A549 treated with GW870086 at 1 μM for 4 hours (cell line): Measurements from ENCODE around the gene ZBTB4. TPM values are rescaled to one million over a fixed set of nuclear protein-coding genes. Genes with fewer than 3 reads are reported as not detected.

Source experiments
- total RNA-seq: library from RNA; stranded (reverse); fragments of 200-300 nt; extraction: Qiagen RNA extraction; gene quantifications from 5 replicates; pipeline ENCODE4 v1.2.3, GENCODE V29; 2022; ENCODE audit warnings: low read depth

ZBTB4 gene, protein sequence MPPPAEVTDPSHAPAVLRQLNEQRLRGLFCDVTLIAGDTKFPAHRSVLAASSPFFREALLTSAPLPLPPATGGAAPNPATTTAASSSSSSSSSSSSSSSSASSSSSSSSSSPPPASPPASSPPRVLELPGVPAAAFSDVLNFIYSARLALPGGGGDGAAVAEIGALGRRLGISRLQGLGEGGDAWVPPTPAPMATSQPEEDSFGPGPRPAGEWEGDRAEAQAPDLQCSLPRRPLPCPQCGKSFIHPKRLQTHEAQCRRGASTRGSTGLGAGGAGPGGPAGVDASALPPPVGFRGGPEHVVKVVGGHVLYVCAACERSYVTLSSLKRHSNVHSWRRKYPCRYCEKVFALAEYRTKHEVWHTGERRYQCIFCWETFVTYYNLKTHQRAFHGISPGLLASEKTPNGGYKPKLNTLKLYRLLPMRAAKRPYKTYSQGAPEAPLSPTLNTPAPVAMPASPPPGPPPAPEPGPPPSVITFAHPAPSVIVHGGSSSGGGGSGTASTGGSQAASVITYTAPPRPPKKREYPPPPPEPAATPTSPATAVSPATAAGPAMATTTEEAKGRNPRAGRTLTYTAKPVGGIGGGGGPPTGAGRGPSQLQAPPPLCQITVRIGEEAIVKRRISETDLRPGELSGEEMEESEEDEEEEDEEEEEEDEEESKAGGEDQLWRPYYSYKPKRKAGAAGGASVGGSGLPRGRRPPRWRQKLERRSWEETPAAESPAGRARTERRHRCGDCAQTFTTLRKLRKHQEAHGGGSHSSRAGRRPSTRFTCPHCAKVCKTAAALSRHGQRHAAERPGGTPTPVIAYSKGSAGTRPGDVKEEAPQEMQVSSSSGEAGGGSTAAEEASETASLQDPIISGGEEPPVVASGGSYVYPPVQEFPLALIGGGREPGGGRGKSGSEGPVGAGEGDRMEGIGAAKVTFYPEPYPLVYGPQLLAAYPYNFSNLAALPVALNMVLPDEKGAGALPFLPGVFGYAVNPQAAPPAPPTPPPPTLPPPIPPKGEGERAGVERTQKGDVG
- total RNA-seq: 18.5 to 23.4 TPM (median 22.7 TPM) in 5 replicates

DNA sequence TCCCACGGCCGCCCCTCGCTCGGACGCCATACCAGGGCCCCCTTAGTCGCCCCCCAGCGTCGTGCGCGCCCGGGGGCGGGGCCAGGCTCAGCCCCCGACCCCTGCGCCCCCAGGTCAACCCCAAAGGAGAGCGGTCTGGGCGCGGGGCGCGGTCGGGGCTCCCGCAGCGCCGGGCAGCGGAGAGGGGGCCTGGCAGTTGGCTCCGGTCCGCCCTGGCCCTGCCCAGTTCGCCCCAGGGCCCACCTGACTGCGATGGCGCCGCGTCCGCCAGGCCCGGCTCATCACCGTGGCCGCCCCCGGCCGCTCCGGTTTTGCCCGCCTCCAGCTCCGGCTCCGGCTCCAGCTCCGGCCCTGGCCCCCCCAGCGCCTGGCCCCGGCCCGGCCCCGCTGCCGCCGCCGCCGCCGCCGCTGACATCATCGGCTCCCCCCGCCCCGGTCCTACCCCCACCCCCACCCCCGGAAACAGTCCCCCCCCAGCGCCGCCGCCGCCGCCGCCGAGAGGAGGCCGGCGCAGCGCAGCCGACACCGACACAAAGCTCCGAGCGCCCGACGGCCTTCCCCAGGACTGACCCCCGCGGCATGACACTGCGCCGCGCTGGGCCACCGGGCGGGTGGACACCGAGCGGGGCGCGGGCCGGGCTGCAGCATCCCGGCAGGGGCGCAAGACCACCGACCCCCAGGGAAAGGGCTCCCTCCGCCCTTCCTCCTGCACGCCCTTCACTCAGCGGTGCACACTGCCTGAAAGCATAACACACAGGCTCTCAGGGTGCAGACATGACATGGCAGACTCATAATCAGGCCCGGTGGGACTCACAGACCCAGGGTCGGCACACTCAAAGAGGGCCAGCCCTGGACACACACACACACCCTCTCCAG, at the start of gene ZBTB4:
Gene ZBTB4, minus strand, starts transcription at position 419 of the 876 bp plus-strand sequence. CDS start 12,830 bp downstream, outside the sequence.

DNA sequence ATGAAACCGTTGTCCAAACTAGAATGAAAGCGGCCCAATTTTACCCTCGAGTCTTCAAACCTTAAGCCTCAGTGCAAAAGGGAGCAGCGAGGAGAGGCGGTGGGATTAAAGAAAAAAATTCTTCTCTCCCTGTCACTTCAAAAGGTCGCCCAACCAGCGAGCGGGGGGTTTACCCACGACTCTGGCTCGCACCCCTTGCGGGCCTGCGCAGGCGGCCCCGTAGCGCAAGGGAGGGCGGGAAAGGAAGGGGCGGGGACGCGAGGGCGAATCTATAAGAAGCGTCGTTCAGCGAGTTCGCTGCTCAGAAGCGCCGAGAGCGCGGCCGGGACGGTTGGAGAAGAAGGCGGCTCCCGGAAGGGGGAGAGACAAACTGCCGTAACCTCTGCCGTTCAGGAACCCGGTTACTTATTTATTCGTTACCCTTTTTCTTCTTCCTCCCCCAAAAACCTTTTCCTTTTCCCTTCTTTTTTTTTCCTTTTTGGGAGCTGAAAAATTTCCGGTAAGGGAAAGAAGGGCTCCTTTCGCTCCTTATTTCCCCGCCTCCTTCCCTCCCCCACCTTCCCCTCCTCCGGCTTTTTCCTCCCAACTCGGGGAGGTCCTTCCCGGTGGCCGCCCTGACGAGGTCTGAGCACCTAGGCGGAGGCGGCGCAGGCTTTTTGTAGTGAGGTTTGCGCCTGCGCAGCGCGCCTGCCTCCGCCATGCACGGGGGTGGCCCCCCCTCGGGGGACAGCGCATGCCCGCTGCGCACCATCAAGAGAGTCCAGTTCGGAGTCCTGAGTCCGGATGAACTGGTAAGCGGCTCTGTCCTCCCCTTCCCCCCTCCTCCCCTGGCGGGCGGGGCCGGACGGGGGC, 4.9 kb upstream of the ZBTB4 start, which contains the start of gene POLR2A:
Gene POLR2A, plus strand, starts transcription at position 300 of the 852 bp plus-strand sequence.

DNA sequence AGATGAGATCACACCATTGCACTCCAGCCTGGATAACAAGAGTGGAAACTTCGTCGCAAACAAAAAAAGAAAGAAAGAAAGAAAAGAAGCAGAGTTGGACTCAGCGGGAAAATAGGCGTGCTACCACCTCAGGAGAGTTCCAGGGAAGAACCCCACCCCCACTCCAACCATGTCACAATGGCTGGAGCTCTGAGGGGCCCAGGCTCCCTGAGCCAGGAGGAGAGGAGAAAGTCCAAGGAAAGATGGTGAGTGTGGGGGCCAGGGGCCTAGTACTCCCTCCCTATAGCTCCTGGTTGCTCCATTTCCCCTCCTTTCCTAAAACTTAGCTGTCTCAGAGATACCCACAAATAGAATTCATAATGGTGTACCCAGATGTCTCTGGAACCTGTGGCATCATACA, 1.8 kb upstream of the ZBTB4 start, which contains the start of gene SLC35G6:
Gene SLC35G6, plus strand, starts transcription at position 172 of the 400 bp plus-strand sequence. Its CDS starts 71 bp downstream, at position 243.

DNA sequence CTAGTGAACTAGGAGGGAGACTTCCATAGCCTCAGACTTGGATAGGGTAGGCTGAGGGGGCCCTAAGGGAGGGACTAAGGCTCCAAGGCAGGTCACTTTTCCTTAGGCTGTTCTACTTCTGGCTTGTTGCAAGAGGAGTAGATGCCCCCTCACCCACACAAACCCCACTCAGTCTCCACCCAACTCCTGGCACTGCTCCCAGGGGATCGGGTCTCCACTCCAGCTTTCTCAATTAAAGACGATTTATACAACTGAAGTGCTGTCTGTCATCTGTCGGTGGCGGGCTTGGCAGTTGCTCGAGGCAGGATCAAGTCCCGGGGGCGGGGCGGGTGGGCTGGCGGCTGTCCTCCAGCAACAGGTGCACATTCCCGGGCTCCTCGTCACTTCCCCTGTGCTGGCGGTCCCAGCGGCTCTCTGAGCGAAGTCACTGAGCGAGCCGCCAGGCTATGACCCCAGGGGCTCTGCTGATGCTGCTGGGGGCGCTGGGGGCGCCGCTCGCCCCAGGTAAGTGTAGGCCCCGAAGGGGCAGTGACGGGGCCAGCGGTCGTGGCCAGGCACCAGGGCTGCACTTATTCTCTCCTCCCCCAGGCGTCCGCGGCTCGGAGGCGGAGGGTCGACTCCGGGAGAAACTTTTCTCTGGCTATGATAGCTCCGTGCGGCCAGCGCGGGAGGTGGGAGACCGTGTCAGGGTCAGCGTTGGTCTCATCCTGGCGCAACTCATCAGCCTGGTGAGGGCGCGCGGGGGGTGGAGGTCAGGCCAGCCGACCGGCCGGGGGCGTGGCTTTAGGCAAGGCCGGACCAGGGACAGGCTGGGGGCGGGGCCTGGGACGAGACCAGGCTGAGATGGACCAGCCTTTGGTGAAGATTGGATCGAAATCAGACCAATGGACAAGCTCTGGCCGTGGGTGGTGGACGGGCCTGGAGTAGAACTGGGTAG, 34.5 kb downstream of the ZBTB4 start, which contains the start of gene CHRNB1:
Gene CHRNB1, plus strand, starts transcription at position 380 of the 937 bp plus-strand sequence. Its CDS starts 67 bp downstream, at position 447.

DNA sequence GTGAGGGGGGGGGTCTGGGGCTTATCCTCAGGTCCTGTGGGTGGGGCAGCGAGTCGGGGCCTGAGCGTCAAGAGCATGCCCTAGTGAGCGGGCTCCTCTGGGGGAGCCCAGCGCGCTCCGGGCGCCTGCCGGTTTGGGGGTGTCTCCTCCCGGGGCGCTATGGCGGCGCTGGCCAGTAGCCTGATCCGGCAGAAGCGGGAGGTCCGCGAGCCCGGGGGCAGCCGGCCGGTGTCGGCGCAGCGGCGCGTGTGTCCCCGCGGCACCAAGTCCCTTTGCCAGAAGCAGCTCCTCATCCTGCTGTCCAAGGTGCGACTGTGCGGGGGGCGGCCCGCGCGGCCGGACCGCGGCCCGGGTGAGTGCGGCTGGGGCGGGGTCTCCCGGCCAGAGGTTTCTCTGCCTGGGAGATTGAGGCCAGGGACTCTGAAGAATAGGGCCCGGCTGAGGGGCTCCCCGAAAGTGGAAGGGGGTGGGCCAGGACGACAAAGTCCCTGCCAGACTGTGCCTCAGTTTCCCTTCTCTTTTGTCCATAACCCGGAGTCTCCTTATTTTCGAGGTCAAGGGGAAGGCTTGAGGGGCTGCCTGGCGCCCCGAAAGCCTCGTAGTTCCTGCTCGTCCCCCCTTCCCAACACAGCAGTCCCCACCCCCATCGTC, 39.8 kb downstream of the ZBTB4 start, which contains the start of gene FGF11:
Gene FGF11, plus strand, starts transcription at position 51 of the 651 bp plus-strand sequence. Its CDS starts 109 bp downstream, at position 160.

DNA sequence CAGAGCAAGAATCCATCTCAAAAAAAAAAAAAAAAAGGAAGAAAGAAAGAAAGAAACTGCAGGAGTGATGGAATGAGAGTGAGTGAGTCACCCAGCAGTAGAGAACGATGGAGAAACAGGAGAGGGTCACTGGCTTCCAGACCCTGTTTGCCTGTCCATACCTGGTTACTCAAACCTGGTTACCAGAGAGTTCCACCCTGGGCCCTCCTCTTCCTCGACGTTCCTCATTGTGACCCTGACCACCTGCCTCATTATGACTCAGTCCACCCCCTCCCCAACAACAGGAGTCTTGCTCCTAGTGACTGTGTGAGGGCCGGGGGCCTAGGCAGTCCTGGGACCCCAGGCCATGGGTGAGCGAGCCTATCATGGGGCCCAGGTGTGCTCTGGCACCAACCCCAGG, 50.9 kb downstream of the ZBTB4 start, which contains the start of gene SPEM3:
Gene SPEM3, plus strand, starts transcription at position 301 of the 400 bp plus-strand sequence. Its CDS starts 46 bp downstream, at position 347.

DNA sequence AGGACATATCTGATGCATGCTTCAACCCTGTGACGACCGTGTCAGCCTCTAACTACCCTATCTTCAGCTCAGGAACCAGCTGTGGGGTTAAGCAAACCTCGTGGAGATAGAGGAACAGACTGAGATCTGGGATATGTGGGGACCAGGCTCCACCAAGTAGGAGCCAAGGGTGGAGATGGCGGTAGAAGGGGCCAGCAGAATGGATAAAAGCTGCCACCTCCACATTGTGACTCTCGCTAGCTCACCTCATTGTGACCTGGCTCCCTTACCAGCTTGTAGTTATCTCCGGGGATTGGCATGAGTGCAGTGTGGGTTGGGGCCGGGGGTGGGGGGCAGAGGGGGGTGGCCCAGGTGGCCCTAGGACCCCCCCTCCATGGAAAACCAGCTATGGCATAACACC, 54.1 kb downstream of the ZBTB4 start, which contains the start of gene SPEM2:
Gene SPEM2, plus strand, starts transcription at position 301 of the 400 bp plus-strand sequence. Its CDS starts 73 bp downstream, at position 374.

DNA sequence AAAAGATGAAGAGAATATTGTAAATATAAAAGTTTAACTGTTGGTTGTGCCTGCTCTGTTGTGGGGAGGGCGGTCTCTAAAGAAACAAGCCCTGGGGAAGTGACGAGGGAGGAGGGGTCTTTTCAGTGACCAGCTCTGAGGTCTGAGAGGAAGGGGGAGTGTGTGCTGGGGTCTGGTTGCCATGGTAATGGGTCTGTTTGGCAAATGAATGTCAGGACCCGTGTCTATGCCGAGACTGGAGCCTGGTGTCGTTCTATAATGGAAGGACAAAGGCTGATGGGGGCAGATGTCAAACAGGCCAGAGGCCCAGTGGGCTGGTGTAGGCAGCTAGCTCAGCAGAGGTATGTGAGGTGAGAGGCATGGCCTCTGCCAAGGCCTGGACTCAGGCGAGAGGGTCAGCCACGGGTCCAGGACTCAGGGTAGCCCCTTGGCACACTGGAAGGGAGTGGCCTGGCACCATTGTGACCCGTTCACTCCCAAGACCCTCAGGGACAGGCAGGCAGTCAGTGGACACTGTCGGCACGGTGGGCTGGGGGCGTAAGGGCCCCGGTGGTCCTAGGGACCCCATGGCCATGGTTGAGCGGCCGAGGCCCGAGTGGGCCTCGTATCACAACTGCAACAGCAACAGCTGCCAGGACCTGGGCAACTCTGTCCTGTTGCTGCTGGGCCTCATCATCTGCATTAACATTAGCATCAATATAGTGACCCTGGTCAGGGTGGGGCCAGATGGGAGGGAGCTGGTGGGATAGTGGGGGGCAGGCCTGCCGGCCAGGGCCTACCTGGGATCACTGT, 59.4 kb downstream of the ZBTB4 start, which contains the start of gene SPEM1:
Gene SPEM1, plus strand, starts transcription at position 506 of the 792 bp plus-strand sequence. Its CDS starts 61 bp downstream, at position 567.

Other genes with a start within 250 kb of the ZBTB4 start
- gene DVL2, start 245.1 kb downstream of the ZBTB4 start, total RNA-seq: 31.8 to 38.4 TPM (median 37.3 TPM) in 5 replicates
- 80.8 to 113 TPM (median 94.7 TPM) in 5 replicates for gene PHF23, start 240.2 kb downstream of the ZBTB4 start, total RNA-seq
- gene GABARAP, start 237.2 kb downstream of the ZBTB4 start, total RNA-seq: 629 to 795 TPM (median 688 TPM) in 5 replicates
- 209 to 247 TPM (median 236 TPM) in 5 replicates for gene CTDNEP1, start 227.9 kb downstream of the ZBTB4 start, total RNA-seq
- 124 to 134 TPM (median 126 TPM) in 5 replicates for gene ELP5, start 227.4 kb downstream of the ZBTB4 start, total RNA-seq
- 1.7 to 2.5 TPM (median 2.1 TPM) in 5 replicates for gene CLDN7, start 217.2 kb downstream of the ZBTB4 start, total RNA-seq
- gene SLC2A4, start 197.9 kb downstream of the ZBTB4 start, total RNA-seq: 0.17 to 0.64 TPM (median 0.45 TPM) in 5 replicates
- 0.22 to 0.91 TPM (median 0.52 TPM) in 5 replicates for gene YBX2, start 185.0 kb downstream of the ZBTB4 start, total RNA-seq
- gene EIF5A, start 172.0 kb downstream of the ZBTB4 start, total RNA-seq: 1,622 to 1,789 TPM (median 1,677 TPM) in 5 replicates
- gene GPS2, start 164.3 kb downstream of the ZBTB4 start, total RNA-seq: 84.7 to 101 TPM (median 95.3 TPM) in 5 replicates
- 25.3 to 31.6 TPM (median 30.1 TPM) in 5 replicates for gene NEURL4, start 150.3 kb downstream of the ZBTB4 start, total RNA-seq
- gene ACAP1, start 143.1 kb downstream of the ZBTB4 start, total RNA-seq: 1.7 to 5.4 TPM (median 3.1 TPM) in 5 replicates
- 9.4 to 13.4 TPM (median 10.7 TPM) in 5 replicates for gene KCTD11, start 127.5 kb downstream of the ZBTB4 start, total RNA-seq
- gene TMEM95, start 124.5 kb downstream of the ZBTB4 start, total RNA-seq: not detected in 5 replicates
- gene TNK1, start 98.5 kb downstream of the ZBTB4 start, total RNA-seq: 1.4 to 2.0 TPM (median 1.5 TPM) in 5 replicates
- gene PLSCR3, start 85.1 kb downstream of the ZBTB4 start, total RNA-seq: 38.1 to 44.3 TPM (median 41.3 TPM) in 5 replicates
- gene TMEM256, start 75.5 kb downstream of the ZBTB4 start, total RNA-seq: 202 to 227 TPM (median 216 TPM) in 5 replicates
- 13.2 to 18.5 TPM (median 17.1 TPM) in 5 replicates for gene NLGN2, start 71.8 kb downstream of the ZBTB4 start, total RNA-seq
- 0.14 TPM in 1 of 5 replicates, not detected in the others for gene SPEM1, start 59.3 kb downstream of the ZBTB4 start, total RNA-seq
- gene SPEM2, start 54.0 kb downstream of the ZBTB4 start, total RNA-seq: 0.14 TPM in 1 of 5 replicates, not detected in the others
- gene SPEM3, start 50.8 kb downstream of the ZBTB4 start, total RNA-seq: not detected in 5 replicates
- gene TMEM102, start 44.2 kb downstream of the ZBTB4 start, total RNA-seq: 10.2 to 13.7 TPM (median 12.1 TPM) in 5 replicates
- gene FGF11, start 40.1 kb downstream of the ZBTB4 start, total RNA-seq: 0.43 to 1.3 TPM (median 1.1 TPM) in 5 replicates
- gene CHRNB1, start 34.6 kb downstream of the ZBTB4 start, total RNA-seq: 7.3 to 11.0 TPM (median 9.1 TPM) in 5 replicates
- not detected in 5 replicates for gene SLC35G6, start 1.8 kb upstream of the ZBTB4 start, total RNA-seq
- 63.4 to 76.8 TPM (median 71.8 TPM) in 5 replicates for gene POLR2A, start 4.7 kb upstream of the ZBTB4 start, total RNA-seq
- gene TNFSF12, start 69.4 kb upstream of the ZBTB4 start, total RNA-seq: 9.1 to 12.2 TPM (median 10.8 TPM) in 5 replicates
- 0.37 to 1.1 TPM (median 0.87 TPM) in 5 replicates for gene TNFSF13, start 79.1 kb upstream of the ZBTB4 start, total RNA-seq
- 85.2 to 101 TPM (median 93.8 TPM) in 5 replicates for gene SENP3, start 82.3 kb upstream of the ZBTB4 start, total RNA-seq
- 25.6 to 35.0 TPM (median 28.2 TPM) in 5 replicates for gene CD68, start 100.0 kb upstream of the ZBTB4 start, total RNA-seq
- 112 to 145 TPM (median 126 TPM) in 5 replicates for gene MPDU1, start 104.2 kb upstream of the ZBTB4 start, total RNA-seq
- 0.13 to 0.30 TPM (median 0.14 TPM) in 5 replicates for gene SOX15, start 110.5 kb upstream of the ZBTB4 start, total RNA-seq
- 44.0 to 59.8 TPM (median 56.2 TPM) in 5 replicates for gene FXR2, start 135.3 kb upstream of the ZBTB4 start, total RNA-seq
- 65.1 to 91.4 TPM (median 81.4 TPM) in 5 replicates for gene SAT2, start 148.2 kb upstream of the ZBTB4 start, total RNA-seq
- gene SHBG, start 150.5 kb upstream of the ZBTB4 start, total RNA-seq: 0.29 to 1.1 TPM (median 0.42 TPM) in 5 replicates
- 0.12 to 0.42 TPM (median 0.26 TPM) in 5 replicates for gene ATP1B2, start 171.3 kb upstream of the ZBTB4 start, total RNA-seq
- 38.4 to 46.5 TPM (median 42.3 TPM) in 5 replicates for gene TP53, start 207.9 kb upstream of the ZBTB4 start, total RNA-seq
- 29.3 to 48.6 TPM (median 40.8 TPM) in 5 replicates for gene WRAP53, start 208.8 kb upstream of the ZBTB4 start, total RNA-seq
- gene EFNB3, start 225.6 kb upstream of the ZBTB4 start, total RNA-seq: 1.3 to 1.6 TPM (median 1.5 TPM) in 5 replicates
- gene DNAH2, start 238.1 kb upstream of the ZBTB4 start, total RNA-seq: 0.01 to 0.10 TPM (median 0.05 TPM) in 4 of 5 replicates, not detected in the other